ENCODE measurements around the gene PIP5K1B.
A peak's percentile ranks its signal among the peaks of the same experiment; 100 is the strongest.

The PIP5K1B gene

DNA sequence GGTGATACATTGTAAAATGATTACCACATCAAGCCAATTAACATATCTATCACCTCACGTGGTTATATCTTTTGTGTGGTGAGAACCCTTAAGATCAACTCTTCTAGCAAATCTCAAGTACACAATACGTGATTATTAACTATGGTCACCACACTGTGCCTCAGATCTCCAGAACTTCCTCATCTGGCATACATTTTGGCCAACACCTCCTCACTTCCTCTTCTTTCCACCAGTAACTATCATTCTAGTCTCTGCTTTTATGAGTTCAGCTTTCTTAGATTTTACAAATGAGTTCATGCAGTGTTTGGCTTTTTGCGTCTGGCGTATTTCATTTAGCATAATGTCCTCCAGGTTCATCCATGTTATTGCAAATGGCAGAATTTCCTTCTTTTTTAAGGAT lies 273.0 kb downstream of the PIP5K1B start:
- Histone ChIP-seq H3K9ac (ENCODE audit: low read length) (no peak overlapping the region), H3K27ac (ENCODE audit: low read depth, low read length, poor library complexity, severe bottlenecking) (no peak overlapping the region)

DNA sequence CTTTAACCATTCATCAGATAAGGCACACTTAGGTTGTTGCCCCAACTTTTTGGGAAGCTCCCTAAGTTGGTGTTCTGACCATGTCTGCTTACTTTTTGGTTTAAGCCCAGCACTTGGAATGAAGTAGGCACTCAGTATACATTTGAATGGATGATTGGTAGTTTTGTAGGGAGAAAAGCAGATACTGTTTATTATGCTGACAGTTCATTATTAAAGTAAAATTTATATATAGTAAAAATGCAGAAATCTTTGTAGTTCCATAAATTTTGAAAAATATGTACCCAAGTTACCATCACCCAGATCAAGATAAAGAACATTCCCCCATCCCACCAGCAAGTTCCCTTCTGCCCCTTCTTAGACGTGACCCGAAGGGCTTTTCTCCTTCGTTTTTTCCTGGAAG lies 273.5 kb downstream of the PIP5K1B start:
- no peak overlapping the region for H3K4me2 ChIP-seq (ENCODE audit: low read length)
- no peak overlapping the region for H2AFZ ChIP-seq (ENCODE audit: low read length)

More for the DNA sequence above, 273.0 kb downstream of the PIP5K1B start:
- H3K9me3 ChIP-seq (ENCODE audit: low read length) = no peaks in the 10 kb centered on the region
- peaks cover 34% of the 10 kb centered on the region for H3K4me1 ChIP-seq (ENCODE audit: insufficient read depth, low read length, severe bottlenecking)
- TF ChIP-seq, protein P1, sequence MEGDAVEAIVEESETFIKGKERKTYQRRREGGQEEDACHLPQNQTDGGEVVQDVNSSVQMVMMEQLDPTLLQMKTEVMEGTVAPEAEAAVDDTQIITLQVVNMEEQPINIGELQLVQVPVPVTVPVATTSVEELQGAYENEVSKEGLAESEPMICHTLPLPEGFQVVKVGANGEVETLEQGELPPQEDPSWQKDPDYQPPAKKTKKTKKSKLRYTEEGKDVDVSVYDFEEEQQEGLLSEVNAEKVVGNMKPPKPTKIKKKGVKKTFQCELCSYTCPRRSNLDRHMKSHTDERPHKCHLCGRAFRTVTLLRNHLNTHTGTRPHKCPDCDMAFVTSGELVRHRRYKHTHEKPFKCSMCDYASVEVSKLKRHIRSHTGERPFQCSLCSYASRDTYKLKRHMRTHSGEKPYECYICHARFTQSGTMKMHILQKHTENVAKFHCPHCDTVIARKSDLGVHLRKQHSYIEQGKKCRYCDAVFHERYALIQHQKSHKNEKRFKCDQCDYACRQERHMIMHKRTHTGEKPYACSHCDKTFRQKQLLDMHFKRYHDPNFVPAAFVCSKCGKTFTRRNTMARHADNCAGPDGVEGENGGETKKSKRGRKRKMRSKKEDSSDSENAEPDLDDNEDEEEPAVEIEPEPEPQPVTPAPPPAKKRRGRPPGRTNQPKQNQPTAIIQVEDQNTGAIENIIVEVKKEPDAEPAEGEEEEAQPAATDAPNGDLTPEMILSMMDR (IDR thresholded peaks at IDR 0.05; ENCODE audit: low read length) = no peak
- no peak for TF ChIP-seq EZH2 (IDR thresholded peaks at IDR 0.05; ENCODE audit: borderline replicate concordance, low read length)
- no peaks in the 10 kb centered on the region for H3K27me3 ChIP-seq (ENCODE audit: insufficient read depth, low read length)
- H3K9me2 ChIP-seq (ENCODE audit: low read depth, low read length) = no peaks in the 10 kb centered on the region
- H4K20me1 ChIP-seq (ENCODE audit: insufficient read depth, low read length) = no peaks in the 10 kb centered on the region
- no peaks in the 10 kb centered on the region for H3K79me2 ChIP-seq (ENCODE audit: insufficient read depth, low read length)
- no peak overlapping the region for H2AFZ ChIP-seq (ENCODE audit: low read length)
- no peak overlapping the region for H3K4me2 ChIP-seq (ENCODE audit: low read length)
- H3F3A ChIP-seq (ENCODE audit: insufficient read depth, low read length) = no peaks in the 10 kb centered on the region
- no peaks in the 10 kb centered on the region for H3K36me3 ChIP-seq (ENCODE audit: insufficient read depth, low read length)
- no peak overlapping the region for H3K4me3 ChIP-seq (ENCODE audit: low read depth, low read length, poor library complexity, severe bottlenecking)

DNA sequence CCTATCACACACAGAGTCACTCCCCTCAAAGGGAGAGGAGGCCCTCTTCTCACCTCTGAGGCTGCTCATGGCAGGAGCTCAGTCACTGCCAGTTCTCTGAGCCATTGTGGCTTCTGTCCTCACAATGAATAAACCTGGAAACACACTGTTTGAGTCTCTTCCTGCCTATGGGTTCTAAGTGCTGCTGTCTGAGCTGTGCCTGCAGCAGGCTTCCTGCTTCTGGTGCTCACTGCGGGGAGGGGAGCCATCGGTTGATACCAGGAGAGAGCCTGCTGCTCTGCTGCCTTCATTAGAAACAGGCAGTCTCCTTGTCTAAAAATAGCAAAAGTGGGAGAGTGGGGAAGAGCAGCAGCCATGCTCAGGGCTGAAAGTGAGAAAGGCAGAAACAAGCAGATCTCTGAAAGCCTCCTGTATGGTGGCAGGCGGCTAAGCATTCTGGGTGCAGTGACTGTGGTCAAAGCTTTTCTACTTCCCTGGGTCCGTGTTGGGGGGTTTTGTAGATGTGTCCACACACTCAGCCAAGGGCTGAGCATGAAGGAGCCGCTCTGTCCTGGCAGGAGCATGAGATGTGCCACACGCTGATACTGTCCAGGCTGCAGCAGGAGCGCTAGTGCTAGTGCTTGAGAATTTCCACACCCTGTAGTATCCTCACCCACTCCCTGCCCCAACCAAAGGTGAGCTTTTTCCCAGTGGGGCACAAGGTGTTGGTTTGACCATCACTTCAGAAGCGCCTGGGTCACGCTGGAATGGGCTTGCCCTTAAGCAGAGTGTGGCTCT lies 274.7 kb downstream of the PIP5K1B start:
- H4K20me1 ChIP-seq (ENCODE audit: insufficient read depth, low read length) = no peaks in the 10 kb centered on the region
- no peak overlapping the region; the same call in 1 of the 2 replicates for H3K4me2 ChIP-seq (ENCODE audit: low read length)
- H3K9me2 ChIP-seq (ENCODE audit: low read depth, low read length) = no peaks in the 10 kb centered on the region
- H3K27ac ChIP-seq (ENCODE audit: low read depth, low read length, poor library complexity, severe bottlenecking) = peak overlapping the region; percentile 44
- TF ChIP-seq EZH2 (IDR thresholded peaks at IDR 0.05; ENCODE audit: borderline replicate concordance, low read length) = no peak
- TF ChIP-seq, protein P1 (IDR thresholded peaks at IDR 0.05; ENCODE audit: low read length) = no peak
- H3K9me3 ChIP-seq (ENCODE audit: low read length) = no peaks in the 10 kb centered on the region
- no peak overlapping the region for H3K4me3 ChIP-seq (ENCODE audit: low read depth, low read length, poor library complexity, severe bottlenecking)
- no peak overlapping the region for H2AFZ ChIP-seq (ENCODE audit: low read length)
- no peaks in the 10 kb centered on the region for H3K36me3 ChIP-seq (ENCODE audit: insufficient read depth, low read length)
- H3K79me2 ChIP-seq (ENCODE audit: insufficient read depth, low read length) = no peaks in the 10 kb centered on the region
- H3K27me3 ChIP-seq (ENCODE audit: insufficient read depth, low read length) = no peaks in the 10 kb centered on the region
- H3F3A ChIP-seq (ENCODE audit: insufficient read depth, low read length) = no peaks in the 10 kb centered on the region
- no peak overlapping the region for H3K9ac ChIP-seq (ENCODE audit: low read length)
- H3K4me1 ChIP-seq (ENCODE audit: insufficient read depth, low read length, severe bottlenecking) = peaks cover 35% of the 10 kb centered on the region

More for the DNA sequence above, 273.5 kb downstream of the PIP5K1B start:
- Histone ChIP-seq H3K36me3 (ENCODE audit: insufficient read depth, low read length) (no peaks in the 10 kb centered on the region), H3K9me2 (ENCODE audit: low read depth, low read length) (no peaks in the 10 kb centered on the region), H3K4me1 (ENCODE audit: insufficient read depth, low read length, severe bottlenecking) (peaks cover 35% of the 10 kb centered on the region), H3K4me3 (ENCODE audit: low read depth, low read length, poor library complexity, severe bottlenecking) (no peak overlapping the region), H3K27ac (ENCODE audit: low read depth, low read length, poor library complexity, severe bottlenecking) (no peak overlapping the region), H3K9me3 (ENCODE audit: low read length) (no peaks in the 10 kb centered on the region), H3K27me3 (ENCODE audit: insufficient read depth, low read length) (no peaks in the 10 kb centered on the region), H3F3A (ENCODE audit: insufficient read depth, low read length) (no peaks in the 10 kb centered on the region), H3K79me2 (ENCODE audit: insufficient read depth, low read length) (no peaks in the 10 kb centered on the region), H3K9ac (ENCODE audit: low read length) (no peak overlapping the region), H4K20me1 (ENCODE audit: insufficient read depth, low read length) (no peaks in the 10 kb centered on the region)
- TF ChIP-seq EZH2 (IDR thresholded peaks at IDR 0.05; ENCODE audit: borderline replicate concordance, low read length) = no peak
- TF ChIP-seq, protein P1 (IDR thresholded peaks at IDR 0.05; ENCODE audit: low read length) = no peak
